GM18505 (cell line): ENCODE measurements around the gene SKA1.

ENCODE experiments used
- ATAC-seq: cut with Tn5 transposase; IDR thresholded peaks from one replicate; pipeline ENCODE4 v1.9.1; 2021; ENCODE audit not compliant: unreplicated experiment
- POLR2A ChIP-seq: IDR thresholded peaks from 4 replicates; pipeline ENCODE4 v1.6.1; 2011; ENCODE audit warnings: borderline replicate concordance; ENCODE audit not compliant: insufficient read depth, insufficient read length; ENCODE audit errors: extremely low read depth

Gene SKA1

GRCh38 chr18:50374753-50375391, at the start of gene SKA1:
TSS of gene SKA1 (plus strand) at chr18:50375046. CDS start at chr18:50375831, 785 bp downstream.
- peak; percentile 90 for TF ChIP-seq POLR2A
- peak; percentile 95 for ATAC-seq

GRCh38 chr18:50327983-50328382, 46.9 kb upstream of the SKA1 start:
- no peak for ATAC-seq
- TF ChIP-seq POLR2A = no peak

- ATAC-seq = no peak
- no peak for TF ChIP-seq POLR2A
Measured at GRCh38 chr18:50330176-50330575, 44.7 kb upstream of the SKA1 start.

GRCh38 chr18:50331691-50332090, 43.2 kb upstream of the SKA1 start:
- no peak for TF ChIP-seq POLR2A
- ATAC-seq = no peak

- ATAC-seq = peak; percentile 64
- TF ChIP-seq POLR2A = no peak
Measured at GRCh38 chr18:50334546-50335152, 40.2 kb upstream of the SKA1 start.

GRCh38 chr18:50338122-50338521, 36.7 kb upstream of the SKA1 start:
- ATAC-seq = no peak
- TF ChIP-seq POLR2A = no peak

- ATAC-seq = no peak
- TF ChIP-seq POLR2A = no peak
Measured at GRCh38 chr18:50338715-50339114, 36.1 kb upstream of the SKA1 start.

- no peak for ATAC-seq
- TF ChIP-seq POLR2A = no peak
Measured at GRCh38 chr18:50340078-50340477, 34.8 kb upstream of the SKA1 start.

- no peak for ATAC-seq
- TF ChIP-seq POLR2A = no peak
Measured at GRCh38 chr18:50341443-50341842, 33.4 kb upstream of the SKA1 start.

- no peak for ATAC-seq
Measured at GRCh38 chr18:50350699-50351098, 24.1 kb upstream of the SKA1 start.

GRCh38 chr18:50356036-50356945, 18.6 kb upstream of the SKA1 start:
- peak; percentile 63 for ATAC-seq
- TF ChIP-seq POLR2A = no peak

More at GRCh38 chr18:50350699-50351098, 24.1 kb upstream of the SKA1 start:
- TF ChIP-seq POLR2A = no peak

GRCh38 chr18:50358844-50359243, 16.0 kb upstream of the SKA1 start:
- ATAC-seq = no peak
- no peak for TF ChIP-seq POLR2A

GRCh38 chr18:50359806-50360205, 15.0 kb upstream of the SKA1 start:
- ATAC-seq = no peak
- TF ChIP-seq POLR2A = no peak
